Pancreas (tissue), 10 donors: Measurements from ENCODE around the gene APPL2. TPM values are rescaled to one million over a fixed set of nuclear protein-coding genes. Genes with fewer than 3 reads are reported as not detected.

Source experiments
- ATAC-seq, 4 donors: fragments of 200-7000 bp; cut with Tn5 transposase; one replicate each; pipeline versions ENCODE4 v1.8.0 to v1.9.1; 2020; ENCODE audit warnings: mild to moderate bottlenecking in 4 of 4, moderate library complexity in 4 of 4
- DNase-seq, 6 donors: peaks; one replicate each; pipeline ENCODE4 v3.0.0-alpha.2; 2020
- FAIRE-seq: peaks from 2 replicates; lab custom pipeline; 2012; peaks lifted over from hg19 to GRCh38; lab: Jason Lieb, UNC
- H3K27ac ChIP-seq, 4 donors: fragments of 200-600 bp; sonication (generic); 1 replicate in 3 of 4; 2 replicates in 1 of 4; pipeline versions ENCODE4 v1.5.0 to v1.8.0; 2020
- H3K27me3 ChIP-seq, 4 donors: fragments of 200-600 bp; one replicate each; pipeline ENCODE4 v1.8.0; 2021
- H3K36me3 ChIP-seq, 3 donors: fragments of 200-600 bp; sonication (generic) in 1 of 3; one replicate each; pipeline versions ENCODE4 v1.5.0 to v1.8.0; 2020 to 2021
- H3K4me1 ChIP-seq, 3 donors: fragments of 200-600 bp; one replicate each; pipeline ENCODE4 v1.8.0; 2021
- H3K4me3 ChIP-seq, 4 donors: fragments of 200-600 bp; sonication (generic) in 2 of 4; one replicate each; pipeline versions ENCODE4 v1.5.0 to v1.8.0; 2020 to 2021
- H3K9me3 ChIP-seq, 4 donors: fragments of 200-600 bp; one replicate each; pipeline ENCODE4 v1.8.0; 2021
- CTCF ChIP-seq, 4 donors: fragments of 200-600 bp; sonication (generic) in 3 of 4; IDR thresholded peaks; one replicate each; pipeline versions ENCODE4 v1.5.0 to v1.8.0; 2021; ENCODE audit warnings: antibody characterized with exemption in 4 of 4
- WGBS, 2 donors: extraction: QIAGEN DNeasy Blood & Tissue Kit; methylation state at CpG; one replicate each; pipeline ENCODE4 v1.1.7; 2013; 5-methylcytosine and 5-hydroxymethylcytosine counted together
- intact Hi-C, 3 donors: fragments of 100-400 bp; cut with DNase I; formaldehyde crosslinking; loops; one replicate each; pipeline versions ENCODE4 v1.11.1 to v1.14.2; 2022
- polyA plus RNA-seq, 2 donors: library from polyadenylated mRNA; stranded (reverse); fragments of 200-250 nt; gene quantifications; one replicate each; pipeline ENCODE4 v1.2.3, GENCODE V29; 2013
- total RNA-seq, 6 donors: library from RNA; stranded (reverse); fragmentation: NEBNext Ultra II Directional in 4 of 6; extraction: Animal tissue kit (Norgen Biotek cat#: 25700) in 4 of 6; gene quantifications; one replicate each; pipeline versions ENCODE4 v1.2.1 to v1.2.4, GENCODE V29; 2021 to 2023
- donor health status: healthy with polysubstance abuse.
- donor health status: DM: no; HTN: no; CAD: no; lungs with moderate emphysema.
- donor health status: DM: no; HTN: no; CAD: no.
- donor health status: control.
- donor health status: control.
- donor health status: Bipolar disorder and iron deficiency.
- donor health status: DM: yes; HTN: yes; CAD: no.
- donor health status: DM: no; HTN: no; CAD: no.
- donor health status: DM: no; HTN: no; CAD: no.
- donor health status: DM: yes; HTN: yes; CAD: no.

Gene APPL2
- total and polyA plus RNA-seq, 8 donors = 9.7 to 33.4 (median 19.0) TPM

GRCh38 chr12:105222284-105222655 is 13.7 kb downstream of the APPL2 start:
- no peak for ATAC-seq
- Histone ChIP-seq H3K36me3 (peaks cover 0 to 3% (median 0%) of the 10 kb centered on the region in 3 donors), H3K4me3 (no peak overlapping the region), H3K27ac (no peak overlapping the region), H3K9me3 (no peaks in the 10 kb centered on the region), H3K27me3 (no peaks in the 10 kb centered on the region), H3K4me1 (peaks cover 0 to 22% (median 14%) of the 10 kb centered on the region in 3 donors)
- TF ChIP-seq CTCF (IDR thresholded peaks at IDR 0.05) = no peak
- FAIRE-seq = no peak
- no peak for DNase-seq
- whole genome bisulfite sequencing, 2 donors = 65 to 76% methylated on average over 4 of the region's 4 CpGs
- intact Hi-C loops = no loop called here

GRCh38 chr12:105221583-105222283 is 14.2 kb downstream of the APPL2 start:
- intact Hi-C loops = no loop called here
- no peaks in the 10 kb centered on the region for H3K9me3 ChIP-seq
- no peak for TF ChIP-seq CTCF (IDR thresholded peaks at IDR 0.05)
- peaks cover 0 to 19% (median 14%) of the 10 kb centered on the region in 3 donors for H3K4me1 ChIP-seq
- no peaks in the 10 kb centered on the region for H3K27me3 ChIP-seq
- H3K4me3 ChIP-seq = no peak overlapping the region
- 82 to 86% methylated on average over 19 of the region's 19 CpGs for WGBS, 2 donors
- peak in 2 of 4 donors; percentile 37 to 47 for ATAC-seq
- no peak for DNase-seq
- no peak for FAIRE-seq
- H3K27ac ChIP-seq = no peak overlapping the region
- H3K36me3 ChIP-seq = peaks cover 0 to 8% (median 0%) of the 10 kb centered on the region in 3 donors

GRCh38 chr12:105220929-105221290 is 15.1 kb downstream of the APPL2 start:
- FAIRE-seq = no peak
- H3K27ac ChIP-seq = no peak overlapping the region
- ATAC-seq = peak in 1 of 4 donors; percentile 45
- TF ChIP-seq CTCF (IDR thresholded peaks at IDR 0.05) = no peak
- intact Hi-C loops = no loop called here
- H3K4me1 ChIP-seq = peaks cover 0 to 13% (median 6%) of the 10 kb centered on the region in 3 donors
- no peaks in the 10 kb centered on the region for H3K9me3 ChIP-seq
- H3K27me3 ChIP-seq = no peaks in the 10 kb centered on the region
- peaks cover 0 to 13% (median 0%) of the 10 kb centered on the region in 3 donors for H3K36me3 ChIP-seq
- no peak overlapping the region for H3K4me3 ChIP-seq
- 59 to 62% methylated on average over 3 of the region's 3 CpGs for WGBS, 2 donors
- no peak for DNase-seq

- DNase-seq (no peak), FAIRE-seq (no peak), ATAC-seq (peak in 1 of 4 donors; percentile 6)
- Histone ChIP-seq H3K4me3 (no peak overlapping the region), H3K27ac (no peak overlapping the region), H3K9me3 (no peaks in the 10 kb centered on the region), H3K27me3 (no peaks in the 10 kb centered on the region), H3K36me3 (peaks cover 0 to 13% (median 0%) of the 10 kb centered on the region in 3 donors), H3K4me1 (peaks cover 0 to 13% (median under 1%) of the 10 kb centered on the region in 3 donors)
- WGBS, 2 donors = 90% methylated on average over 6 of the region's 6 CpGs
- intact Hi-C loops = no loop called here
- no peak for TF ChIP-seq CTCF (IDR thresholded peaks at IDR 0.05)
These were observed 15.6 kb downstream of the APPL2 start for GRCh38 chr12:105220150-105220928.
